GM18909 (cell line): ENCODE results near the gene ZNF75A.
"Not testable (repeated sequence)": the region's sequence is repeated elsewhere in the genome, so short reads cannot be mapped to it uniquely, and the experiment has no call there.

Experiments
- ATAC-seq: cut with Tn5 transposase; IDR thresholded peaks from one replicate; pipeline ENCODE4 v1.9.1; 2021; ENCODE audit warnings: mild to moderate bottlenecking; ENCODE audit not compliant: unreplicated experiment, poor library complexity

ZNF75A gene

GRCh38 chr16:3305109-3306068 lies at the start of gene ZNF75A, which contains the start of gene TIGD7:
TSS of gene ZNF75A (plus strand) at chr16:3305497. CDS start at chr16:3308429, 2,932 bp downstream.
TSS of gene TIGD7 (minus strand) at chr16:3305430. CDS start at chr16:3300614, 4,816 bp downstream.
- peak; percentile 95 for ATAC-seq

GRCh38 chr16:3256146-3256865 lies 49.0 kb upstream of the ZNF75A start, which contains the start of gene MEFV:
TSS of gene MEFV (minus strand) at chr16:3256633. CDS start at chr16:3256587, 46 bp downstream.
- ATAC-seq: no peak

- no peak for ATAC-seq
These were observed 48.3 kb upstream of the ZNF75A start for GRCh38 chr16:3256866-3257465.

GRCh38 chr16:3259836-3260235 lies 45.5 kb upstream of the ZNF75A start:
- no peak for ATAC-seq

GRCh38 chr16:3262517-3262916 lies 42.8 kb upstream of the ZNF75A start:
- ATAC-seq: no peak

GRCh38 chr16:3264137-3265036 lies 40.9 kb upstream of the ZNF75A start:
- peak; percentile 85 for ATAC-seq

- no peak for ATAC-seq
These were observed 38.3 kb upstream of the ZNF75A start for GRCh38 chr16:3266873-3267537.

- ATAC-seq: no peak
These were observed 37.0 kb upstream of the ZNF75A start for GRCh38 chr16:3268294-3268693.

GRCh38 chr16:3270718-3271117 lies 34.6 kb upstream of the ZNF75A start:
- not testable (repeated sequence) for ATAC-seq

GRCh38 chr16:3271281-3271680 lies 34.0 kb upstream of the ZNF75A start:
- not testable (repeated sequence) for ATAC-seq

- no peak for ATAC-seq
These were observed 30.8 kb upstream of the ZNF75A start for GRCh38 chr16:3274490-3274889.

- ATAC-seq: no peak
These were observed 30.4 kb upstream of the ZNF75A start for GRCh38 chr16:3274947-3275346.

- no peak for ATAC-seq
These were observed 28.6 kb upstream of the ZNF75A start for GRCh38 chr16:3276679-3277078.

- no peak for ATAC-seq
These were observed 24.0 kb upstream of the ZNF75A start for GRCh38 chr16:3281222-3281820.

GRCh38 chr16:3282103-3282729 lies 23.1 kb upstream of the ZNF75A start:
- ATAC-seq: peak; percentile 34

- peak; percentile 80 for ATAC-seq
These were observed 22.4 kb upstream of the ZNF75A start, which contains the start of gene ZNF263 for GRCh38 chr16:3282730-3283542. TSS of gene ZNF263 (plus strand) at chr16:3283491. CDS start at chr16:3283819, 328 bp downstream.
